GM18520 (cell line): Measurements from ENCODE around the gene GNRH2.
"Not testable (repeated sequence)": the region's sequence is repeated elsewhere in the genome, so short reads cannot be mapped to it uniquely, and the experiment has no call there.

Experiments
- ATAC-seq: cut with Tn5 transposase; IDR thresholded peaks from one replicate; pipeline ENCODE4 v1.9.1; 2021; ENCODE audit not compliant: unreplicated experiment

GNRH2 gene

GRCh38 chr20:3072530-3073250 lies 29.3 kb downstream of the GNRH2 start:
- no peak for ATAC-seq

DNA sequence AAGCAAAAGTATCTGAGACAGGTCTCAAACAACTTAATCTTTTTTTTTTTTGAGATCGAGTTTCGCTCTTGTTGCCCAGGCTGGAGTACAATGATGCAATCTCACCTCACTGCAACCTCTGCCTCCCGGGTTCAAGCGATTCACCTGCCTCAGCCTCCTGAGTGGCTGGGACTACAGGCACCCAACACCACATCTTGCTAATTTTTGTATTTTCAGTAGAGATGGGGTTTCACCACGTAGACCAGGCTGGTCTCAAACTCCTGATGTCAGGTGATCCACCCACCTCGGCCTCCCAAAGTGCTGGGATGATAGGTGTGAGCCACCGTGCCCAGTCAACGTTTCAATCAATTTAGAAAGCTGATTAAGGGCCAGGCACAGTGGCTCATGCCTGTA lies 29.8 kb downstream of the GNRH2 start:
- not testable (repeated sequence) for ATAC-seq

DNA sequence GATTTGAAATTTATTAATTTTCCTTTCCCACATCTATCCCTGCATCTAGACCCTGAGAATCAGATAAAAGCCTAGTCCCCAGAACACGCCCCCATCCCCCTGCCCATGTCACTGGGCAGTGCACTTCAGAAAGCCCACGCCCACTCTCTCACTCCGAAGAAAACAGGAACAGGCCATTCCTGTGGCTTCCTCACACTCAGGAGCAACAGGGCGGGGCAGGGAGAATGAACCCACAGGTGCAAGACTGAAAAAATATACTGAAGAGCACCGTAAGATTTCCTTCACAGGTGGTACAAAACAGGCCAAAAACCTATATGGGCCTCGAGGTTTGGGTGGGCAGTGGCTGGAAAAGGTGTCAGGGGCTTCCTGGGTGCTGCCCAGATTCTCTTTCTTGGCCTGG lies 31.4 kb downstream of the GNRH2 start:
- ATAC-seq, result no peak

- ATAC-seq, result not testable (repeated sequence)
Measured at GRCh38 chr20:3075315-3075714, 31.9 kb downstream of the GNRH2 start.

DNA sequence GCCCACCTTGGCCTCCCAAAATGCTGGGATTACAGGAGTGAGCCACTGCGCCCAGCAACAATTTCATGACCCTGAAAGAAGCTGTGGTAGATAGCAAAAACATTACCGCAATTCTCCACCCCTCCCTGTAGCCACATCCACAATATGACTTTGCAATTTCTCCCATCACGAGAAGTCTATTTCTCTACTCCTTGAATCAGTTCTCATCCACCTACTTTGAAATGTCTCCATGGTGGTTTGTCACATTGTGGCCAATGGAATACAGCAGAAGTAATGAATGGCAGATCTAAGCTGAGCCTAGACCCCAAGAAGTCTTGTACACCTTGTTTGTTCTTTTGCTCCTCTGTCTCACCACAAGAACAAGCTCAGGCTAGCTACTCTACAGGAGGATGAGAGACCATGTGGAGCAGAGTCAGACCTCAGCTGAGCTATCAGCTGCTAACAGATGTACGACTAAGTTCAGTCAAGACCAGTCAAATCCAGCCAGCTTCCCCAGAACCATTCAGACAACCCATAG lies 34.3 kb downstream of the GNRH2 start:
- no peak for ATAC-seq

- ATAC-seq, result no peak
Measured at GRCh38 chr20:3080939-3081388, 37.5 kb downstream of the GNRH2 start.

GRCh38 chr20:3081641-3082040 lies 38.2 kb downstream of the GNRH2 start:
- no peak for ATAC-seq

DNA sequence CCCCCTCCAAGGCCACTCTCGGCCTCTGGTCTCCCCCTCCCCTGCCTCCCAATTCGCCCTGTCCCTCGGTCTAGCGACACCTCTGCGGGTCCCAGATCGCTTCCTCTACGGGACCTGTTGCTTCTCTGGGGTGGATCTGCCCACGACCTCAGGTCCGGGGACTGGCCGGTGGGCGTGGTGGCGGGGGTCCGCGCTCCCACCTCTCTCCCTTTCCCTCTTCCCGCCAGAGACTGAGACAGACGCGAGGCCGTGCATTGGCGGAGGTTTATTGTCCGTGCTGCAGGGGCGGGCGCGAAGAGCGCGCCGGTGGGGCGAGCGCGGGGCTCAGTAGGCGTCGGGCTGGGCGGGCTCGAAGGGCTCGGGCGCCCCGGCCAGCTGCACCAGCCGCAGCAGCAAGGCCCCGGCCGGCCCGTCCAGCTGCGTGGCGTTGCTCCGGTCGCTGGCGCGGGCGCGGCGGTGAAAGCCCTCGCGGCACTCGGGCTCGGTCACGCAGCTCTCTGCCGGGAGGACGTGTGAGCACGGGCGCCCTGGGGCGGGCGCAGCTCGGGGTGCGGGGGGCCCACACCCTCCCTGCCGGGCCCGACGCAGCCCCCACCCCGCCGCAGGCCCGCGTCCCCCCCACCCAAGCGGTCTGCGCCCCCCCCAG lies 39.0 kb downstream of the GNRH2 start:
- no peak for ATAC-seq

- ATAC-seq, result no peak
Measured at GRCh38 chr20:3082955-3083952, 39.8 kb downstream of the GNRH2 start.

- no peak for ATAC-seq
Measured at GRCh38 chr20:3084283-3084985, 41.0 kb downstream of the GNRH2 start, which contains the start of gene AVP. Gene AVP, minus strand, starts transcription at chr20:3084724. Its CDS starts 50 bp downstream, at chr20:3084674.

DNA sequence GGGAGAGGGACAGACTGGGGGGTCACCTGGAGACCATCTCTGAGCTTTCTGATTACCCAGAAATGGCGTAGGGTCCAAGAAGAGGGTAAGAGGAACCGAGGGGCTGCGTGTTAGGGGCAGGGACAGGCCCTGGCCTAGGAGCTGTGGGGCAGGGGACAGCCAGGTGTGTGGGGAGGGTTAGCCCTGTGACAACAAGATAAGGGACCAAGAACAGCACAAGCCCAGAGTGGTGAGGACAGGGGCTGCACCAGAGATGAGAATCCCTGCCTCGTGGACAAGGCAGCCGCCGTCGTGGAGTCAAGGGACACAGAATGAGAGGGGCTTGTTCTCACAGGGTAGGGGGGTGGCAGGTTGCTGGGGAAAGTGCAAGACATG lies 41.6 kb downstream of the GNRH2 start:
- ATAC-seq, result no peak

- no peak for ATAC-seq
Measured at GRCh38 chr20:3085571-3086072, 42.2 kb downstream of the GNRH2 start.

DNA sequence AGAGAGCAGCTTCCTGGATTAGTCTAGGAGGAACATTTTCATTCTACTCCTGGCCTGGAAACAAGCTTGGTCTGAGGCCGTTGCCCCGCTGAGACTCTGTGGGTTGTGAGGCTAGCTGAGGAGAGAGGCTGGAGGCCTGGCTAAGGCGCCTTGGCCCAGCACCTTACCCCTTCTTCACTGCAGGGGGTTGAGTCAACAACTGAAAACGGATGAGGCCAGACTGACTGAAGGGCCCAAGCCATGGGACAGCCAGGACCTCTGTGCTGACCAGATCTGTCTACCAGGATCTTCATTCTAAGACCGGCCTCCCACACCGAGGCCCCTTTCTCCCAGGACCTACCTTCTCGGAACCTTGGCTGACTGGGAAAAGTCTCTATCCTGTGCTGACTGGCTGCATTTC lies 44.6 kb downstream of the GNRH2 start:
- no peak for ATAC-seq

DNA sequence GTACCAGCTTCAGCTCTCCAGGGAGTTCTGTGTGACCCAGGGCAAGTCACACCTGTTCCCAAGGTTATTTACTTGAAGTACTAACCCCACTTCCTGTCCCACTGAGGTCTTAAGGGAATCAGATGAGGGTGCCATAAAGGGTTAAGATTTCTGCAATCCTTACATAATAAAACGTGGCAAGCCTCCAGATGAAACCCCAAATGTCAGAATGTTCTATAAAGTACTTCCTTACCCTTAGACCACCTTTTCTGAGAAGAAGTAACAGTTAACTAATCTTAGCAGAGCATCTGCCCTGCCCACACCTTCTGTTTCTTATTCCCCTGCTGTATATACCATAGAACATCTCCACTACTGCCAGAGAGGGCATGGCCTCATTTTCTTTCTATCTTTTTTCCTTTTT lies 47.1 kb downstream of the GNRH2 start:
- no peak for ATAC-seq

DNA sequence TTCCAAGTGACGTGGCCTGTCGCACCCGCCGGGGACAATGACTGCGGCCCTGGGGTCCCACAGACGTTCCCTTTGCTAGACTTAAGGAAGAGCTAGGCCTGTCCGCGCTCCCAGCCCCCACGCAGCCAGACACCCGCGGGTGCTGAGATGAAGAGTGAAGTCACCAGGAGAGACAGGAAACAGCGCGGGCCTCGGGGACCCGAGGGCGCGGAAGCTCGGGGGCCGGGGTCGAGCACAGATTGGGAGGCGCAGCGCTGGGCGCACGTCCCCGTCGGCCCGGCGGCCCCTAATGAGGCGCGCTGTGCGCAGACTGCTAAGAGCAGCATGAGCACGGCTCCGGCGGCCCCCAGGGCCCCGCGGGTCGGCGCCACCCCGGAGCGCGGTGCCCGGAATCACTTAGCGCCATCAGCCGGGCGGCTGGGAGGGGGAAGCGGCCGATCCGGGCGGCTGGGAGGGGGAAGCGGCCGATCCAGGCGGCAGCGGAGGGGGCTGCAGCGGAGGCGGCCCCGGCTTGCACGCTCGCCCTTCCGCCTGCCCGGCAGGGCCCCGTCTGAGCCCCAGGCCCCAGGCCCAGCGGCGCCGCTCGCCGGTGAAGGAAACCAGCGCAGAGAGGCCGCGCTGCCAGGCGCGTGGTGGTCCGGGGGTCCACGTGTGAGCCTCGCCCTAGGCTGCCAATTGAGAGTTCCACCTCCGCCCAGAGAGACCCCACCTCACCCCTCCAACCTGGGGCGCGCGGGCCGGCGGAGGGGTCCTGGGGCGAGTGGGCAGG lies 49.4 kb downstream of the GNRH2 start:
- no peak for ATAC-seq

DNA sequence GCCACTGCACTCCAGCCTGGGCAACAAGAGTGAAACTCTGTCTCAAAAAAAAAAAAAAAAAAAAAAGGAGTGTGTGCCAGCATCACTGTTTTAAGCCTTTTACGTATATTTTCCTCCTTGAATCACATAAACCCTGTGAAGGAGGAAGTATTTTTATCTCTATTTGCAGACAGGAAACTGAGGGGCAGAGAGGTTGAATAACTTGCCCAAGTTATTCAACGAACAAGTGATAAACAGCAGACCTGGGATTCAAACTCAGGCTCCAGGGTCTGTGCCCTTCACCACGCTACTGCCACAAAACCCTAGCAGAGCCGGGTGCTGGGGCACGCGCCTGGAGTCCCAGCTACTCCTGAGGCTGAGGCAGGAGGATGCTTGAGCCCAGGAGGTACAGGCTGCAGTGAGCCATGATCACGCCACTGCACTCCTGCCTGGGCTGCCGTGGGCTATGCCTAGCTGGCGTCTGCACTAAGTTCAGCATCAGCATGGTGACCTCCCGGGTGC lies 50.5 kb downstream of the GNRH2 start:
- no peak for ATAC-seq

- no peak for ATAC-seq
Measured at GRCh38 chr20:3094848-3095629, 51.6 kb downstream of the GNRH2 start.
